ENCODE measurements around the gene SERPINA1. TPM values are rescaled to one million over a fixed set of nuclear protein-coding genes. Genes with fewer than 3 reads are reported as not detected.

The SERPINA1 gene
- total RNA-seq, 1 experiment from 2014 or later, result 4.9 TPM

DNA sequence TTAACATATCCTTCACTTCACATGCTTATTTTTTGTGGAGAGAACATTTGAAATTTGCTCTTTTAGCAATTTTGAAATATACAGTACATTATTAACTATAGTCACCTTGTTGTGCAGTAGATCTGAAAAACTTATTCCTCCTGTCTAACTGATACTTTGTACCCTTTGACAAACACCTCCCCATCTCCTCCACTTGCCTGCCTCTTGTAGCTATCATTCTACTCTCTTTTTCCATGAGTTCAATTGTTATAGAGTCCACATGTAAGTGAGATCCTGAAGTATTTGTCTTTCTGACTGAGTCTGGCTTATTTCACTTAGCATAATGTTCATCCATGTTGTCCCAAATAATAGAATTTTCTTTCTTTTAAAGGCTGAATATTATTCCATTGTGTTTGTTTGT lies 55.8 kb downstream of the SERPINA1 start:
- BruUV-seq (replicated peaks), result no TSS peak

GRCh38 chr14:94332063-94332583 lies 56.3 kb downstream of the SERPINA1 start:
- Histone ChIP-seq H3K4me1 (ENCODE audit: control insufficient read depth, insufficient read depth, low read length) (no peaks in the 10 kb centered on the region), H3K4me3 (ENCODE audit: low read depth in 2 of 2, low read length in 2 of 2) (no peak overlapping the region), H3K27me3 (ENCODE audit: control insufficient read depth, insufficient read depth, low read length) (no peaks in the 10 kb centered on the region), H3K9me3 (ENCODE audit: control insufficient read depth, insufficient read depth, low read depth, low read length) (no peaks in the 10 kb centered on the region), H3K36me3 (ENCODE audit: control insufficient read depth, insufficient read depth, low read length) (no peaks in the 10 kb centered on the region), H3K27ac (ENCODE audit: low read length) (no peak overlapping the region)
- ATAC-seq, result no peak
- no TSS peak for BruUV-seq (replicated peaks)
- DNase-seq (ENCODE audit: low read depth, low spot score), result no peak
- ChIA-PET POLR2A (interaction anchor here (0.6 kb wide), 1 partner anchor 1138 kb away, joined by 16 read pairs; no protein-coding TSS in a partner anchor), CTCF (no interaction called here)
- intact Hi-C loops (cut with micrococcal nuclease; ENCODE audit: unreplicated experiment), result no loop called here
- no peak for TF ChIP-seq TCF7L2 (IDR thresholded peaks at IDR 0.05; ENCODE audit: low read depth, low read length)
- TF ChIP-seq SIN3A (IDR thresholded peaks at IDR 0.05; ENCODE audit: borderline replicate concordance, insufficient read depth, low read depth, low read length), result no peak
- in situ Hi-C loops (cut with HindIII; ENCODE audit: low pct_unique_long_range_greater_than_20kb, low sequenced_read_pairs), result no loop called here

More for the DNA sequence above, 55.8 kb downstream of the SERPINA1 start:
- no peak for DNase-seq (ENCODE audit: low read depth, low spot score)
- ATAC-seq, result no peak
- POLR2A ChIA-PET, result no interaction called here
- H3K9me3 ChIP-seq (ENCODE audit: control insufficient read depth, insufficient read depth, low read depth, low read length), result no peaks in the 10 kb centered on the region
- intact Hi-C loops (cut with micrococcal nuclease; ENCODE audit: unreplicated experiment), result no loop called here
- H3K36me3 ChIP-seq (ENCODE audit: control insufficient read depth, insufficient read depth, low read length), result no peaks in the 10 kb centered on the region
- TF ChIP-seq SIN3A (IDR thresholded peaks at IDR 0.05; ENCODE audit: borderline replicate concordance, insufficient read depth, low read depth, low read length) (no peak), TCF7L2 (IDR thresholded peaks at IDR 0.05; ENCODE audit: low read depth, low read length) (no peak), POLR2AphosphoS5 (IDR thresholded peaks at IDR 0.05; ENCODE audit: low read depth, low read length) (no peak)
- TF ChIP-seq, protein P1, sequence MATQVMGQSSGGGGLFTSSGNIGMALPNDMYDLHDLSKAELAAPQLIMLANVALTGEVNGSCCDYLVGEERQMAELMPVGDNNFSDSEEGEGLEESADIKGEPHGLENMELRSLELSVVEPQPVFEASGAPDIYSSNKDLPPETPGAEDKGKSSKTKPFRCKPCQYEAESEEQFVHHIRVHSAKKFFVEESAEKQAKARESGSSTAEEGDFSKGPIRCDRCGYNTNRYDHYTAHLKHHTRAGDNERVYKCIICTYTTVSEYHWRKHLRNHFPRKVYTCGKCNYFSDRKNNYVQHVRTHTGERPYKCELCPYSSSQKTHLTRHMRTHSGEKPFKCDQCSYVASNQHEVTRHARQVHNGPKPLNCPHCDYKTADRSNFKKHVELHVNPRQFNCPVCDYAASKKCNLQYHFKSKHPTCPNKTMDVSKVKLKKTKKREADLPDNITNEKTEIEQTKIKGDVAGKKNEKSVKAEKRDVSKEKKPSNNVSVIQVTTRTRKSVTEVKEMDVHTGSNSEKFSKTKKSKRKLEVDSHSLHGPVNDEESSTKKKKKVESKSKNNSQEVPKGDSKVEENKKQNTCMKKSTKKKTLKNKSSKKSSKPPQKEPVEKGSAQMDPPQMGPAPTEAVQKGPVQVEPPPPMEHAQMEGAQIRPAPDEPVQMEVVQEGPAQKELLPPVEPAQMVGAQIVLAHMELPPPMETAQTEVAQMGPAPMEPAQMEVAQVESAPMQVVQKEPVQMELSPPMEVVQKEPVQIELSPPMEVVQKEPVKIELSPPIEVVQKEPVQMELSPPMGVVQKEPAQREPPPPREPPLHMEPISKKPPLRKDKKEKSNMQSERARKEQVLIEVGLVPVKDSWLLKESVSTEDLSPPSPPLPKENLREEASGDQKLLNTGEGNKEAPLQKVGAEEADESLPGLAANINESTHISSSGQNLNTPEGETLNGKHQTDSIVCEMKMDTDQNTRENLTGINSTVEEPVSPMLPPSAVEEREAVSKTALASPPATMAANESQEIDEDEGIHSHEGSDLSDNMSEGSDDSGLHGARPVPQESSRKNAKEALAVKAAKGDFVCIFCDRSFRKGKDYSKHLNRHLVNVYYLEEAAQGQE (IDR thresholded peaks at IDR 0.05; ENCODE audit: insufficient read depth in 1 of 2, low read depth in 2 of 2, low read length in 1 of 2), result no peak
- TF ChIP-seq, protein P2, sequence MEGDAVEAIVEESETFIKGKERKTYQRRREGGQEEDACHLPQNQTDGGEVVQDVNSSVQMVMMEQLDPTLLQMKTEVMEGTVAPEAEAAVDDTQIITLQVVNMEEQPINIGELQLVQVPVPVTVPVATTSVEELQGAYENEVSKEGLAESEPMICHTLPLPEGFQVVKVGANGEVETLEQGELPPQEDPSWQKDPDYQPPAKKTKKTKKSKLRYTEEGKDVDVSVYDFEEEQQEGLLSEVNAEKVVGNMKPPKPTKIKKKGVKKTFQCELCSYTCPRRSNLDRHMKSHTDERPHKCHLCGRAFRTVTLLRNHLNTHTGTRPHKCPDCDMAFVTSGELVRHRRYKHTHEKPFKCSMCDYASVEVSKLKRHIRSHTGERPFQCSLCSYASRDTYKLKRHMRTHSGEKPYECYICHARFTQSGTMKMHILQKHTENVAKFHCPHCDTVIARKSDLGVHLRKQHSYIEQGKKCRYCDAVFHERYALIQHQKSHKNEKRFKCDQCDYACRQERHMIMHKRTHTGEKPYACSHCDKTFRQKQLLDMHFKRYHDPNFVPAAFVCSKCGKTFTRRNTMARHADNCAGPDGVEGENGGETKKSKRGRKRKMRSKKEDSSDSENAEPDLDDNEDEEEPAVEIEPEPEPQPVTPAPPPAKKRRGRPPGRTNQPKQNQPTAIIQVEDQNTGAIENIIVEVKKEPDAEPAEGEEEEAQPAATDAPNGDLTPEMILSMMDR (IDR thresholded peaks at IDR 0.05), result no peak
- H3K27me3 ChIP-seq (ENCODE audit: control insufficient read depth, insufficient read depth, low read length), result no peaks in the 10 kb centered on the region
- CTCF ChIA-PET, result no interaction called here
- H3K4me3 ChIP-seq (ENCODE audit: low read depth in 2 of 2, low read length in 2 of 2), result no peak overlapping the region
- H3K27ac ChIP-seq (ENCODE audit: low read length), result no peak overlapping the region
- in situ Hi-C loops (cut with HindIII; ENCODE audit: low pct_unique_long_range_greater_than_20kb, low sequenced_read_pairs), result no loop called here
- H3K4me1 ChIP-seq (ENCODE audit: control insufficient read depth, insufficient read depth, low read length), result no peaks in the 10 kb centered on the region

- POLR2A ChIA-PET, result no interaction called here
- intact Hi-C loops (cut with micrococcal nuclease; ENCODE audit: unreplicated experiment), result no loop called here
Measured at GRCh38 chr14:94331462-94331861, 56.9 kb downstream of the SERPINA1 start.

More at GRCh38 chr14:94331462-94331861, 56.9 kb downstream of the SERPINA1 start:
- Histone ChIP-seq H3K36me3 (ENCODE audit: control insufficient read depth, insufficient read depth, low read length) (no peaks in the 10 kb centered on the region), H3K4me1 (ENCODE audit: control insufficient read depth, insufficient read depth, low read length) (no peaks in the 10 kb centered on the region), H3K4me3 (ENCODE audit: low read depth in 2 of 2, low read length in 2 of 2) (no peak overlapping the region), H3K27ac (ENCODE audit: low read length) (no peak overlapping the region), H3K27me3 (ENCODE audit: control insufficient read depth, insufficient read depth, low read length) (no peaks in the 10 kb centered on the region), H3K9me3 (ENCODE audit: control insufficient read depth, insufficient read depth, low read depth, low read length) (no peaks in the 10 kb centered on the region)
- TF ChIP-seq, protein P1 (IDR thresholded peaks at IDR 0.05; ENCODE audit: insufficient read depth in 1 of 2, low read depth in 2 of 2, low read length in 1 of 2), result no peak
- no peak for TF ChIP-seq TCF7L2 (IDR thresholded peaks at IDR 0.05; ENCODE audit: low read depth, low read length)
- no peak for TF ChIP-seq POLR2AphosphoS5 (IDR thresholded peaks at IDR 0.05; ENCODE audit: low read depth, low read length)
- TF ChIP-seq, protein P2 (IDR thresholded peaks at IDR 0.05), result no peak
- TF ChIP-seq SIN3A (IDR thresholded peaks at IDR 0.05; ENCODE audit: borderline replicate concordance, insufficient read depth, low read depth, low read length), result no peak
- DNase-seq (ENCODE audit: low read depth, low spot score) (no peak), ATAC-seq (no peak)
- CTCF ChIA-PET, result no interaction called here
- no TSS peak for BruUV-seq (replicated peaks)
- in situ Hi-C loops (cut with HindIII; ENCODE audit: low pct_unique_long_range_greater_than_20kb, low sequenced_read_pairs), result no loop called here

Data from Panc1 (cell line).